SU-DHL-6 (cell line): Measurements from ENCODE around the gene PVR.

Experiments
- CTCF ChIP-seq: fragments of 200-600 bp; sonication (generic); IDR thresholded peaks from one replicate; pipeline ENCODE4 v1.5.1; 2017; ENCODE audit warnings: antibody characterized with exemption, mild to moderate bottlenecking, low read length, moderate library complexity; ENCODE audit not compliant: insufficient read depth, poor library complexity, severe bottlenecking
- EZH2phosphoT487 ChIP-seq: fragments of 200-600 bp; sonication (generic), shearing (Covaris generic); conservative IDR thresholded peaks from 2 replicates; pipeline ENCODE4 v1.6.1; 2018; ENCODE audit warnings: mild to moderate bottlenecking, antibody characterized with exemption, low read length, moderate library complexity, mixed read lengths

GRCh38 chr19:44702551-44703176 is 59.0 kb downstream of the PVR start:
- TF ChIP-seq CTCF (no peak), EZH2phosphoT487 (no peak)
